B cell (primary cell): ENCODE data around the gene CCND3. TPM values are rescaled to one million over a fixed set of nuclear protein-coding genes. Genes with fewer than 3 reads are reported as not detected.

Experiments used
- ATAC-seq: fragments of 200-7000 bp; cut with Tn5 transposase; one replicate; pipeline ENCODE4 v1.10.0; 2021; ENCODE audit warnings: low read depth, mild to moderate bottlenecking, moderate number of reproducible peaks, moderate library complexity
- CTCF ChIA-PET: fragments of 350-600 bp; sonication (Branson Sonifier 250); formaldehyde crosslinking; loops from one replicate; lab custom pipeline; 2021; ENCODE audit warnings: antibody characterized with exemption, inconsistent platforms; lab: Charles Lee
- POLR2A ChIA-PET: fragments of 350-600 bp; sonication (Branson Sonifier 250); formaldehyde crosslinking; loops from one replicate; lab custom pipeline; 2021; ENCODE audit warnings: antibody characterized with exemption; lab: Charles Lee
- DNase-seq: peaks from one replicate; pipeline ENCODE4 v3.0.0; 2013
- H2AFZ ChIP-seq: 2 replicates; pipeline ENCODE4 v1.6.1; 2012; ENCODE audit warnings: mild to moderate bottlenecking, low read depth, low read length; ENCODE audit not compliant: insufficient read depth, poor library complexity, severe bottlenecking
- H3K27ac ChIP-seq, 2 donors: 1 replicate in 1 of 2; 2 replicates in 1 of 2; pipeline ENCODE4 v1.5.1; 2012 to 2013; ENCODE audit warnings: low read length in 2 of 2, mild to moderate bottlenecking in 2 of 2, moderate library complexity in 1 of 2
- H3K27me3 ChIP-seq, 4 experiments: fragments of 200-600 bp in 1 of 4; sonication (generic) in 1 of 4; replicated peaks in 1 of 4; 1 replicate in 2 of 4; 2 replicates in 2 of 4; pipeline versions ENCODE4 v1.6.1 to v1.7.0; 2013 to 2016; ENCODE audit warnings: low read length in 3 of 4, mild to moderate bottlenecking in 2 of 4, mixed read lengths in 1 of 4, moderate library complexity in 1 of 4; ENCODE audit not compliant: insufficient read depth in 4 of 4, control insufficient read depth in 3 of 4; ENCODE audit errors: control extremely low read depth in 1 of 4
- H3K36me3 ChIP-seq, 2 experiments: replicated peaks in 1 of 2; 1 replicate in 1 of 2; 2 replicates in 1 of 2; pipeline versions ENCODE4 v1.6.1 to v1.7.1; 2013; ENCODE audit warnings: low read length in 1 of 2; ENCODE audit not compliant: insufficient read depth in 2 of 2, control insufficient read depth in 1 of 2; ENCODE audit errors: control extremely low read depth in 1 of 2, extremely low read depth in 1 of 2
- H3K4me1 ChIP-seq, 2 donors: fragments of 200-600 bp in 1 of 2; sonication (generic) in 1 of 2; 1 replicate in 1 of 2; 2 replicates in 1 of 2; pipeline versions ENCODE4 v1.5.1 to v1.6.1; 2013 to 2017; ENCODE audit warnings: low read length in 2 of 2; ENCODE audit not compliant: control insufficient read depth in 2 of 2, insufficient read depth in 2 of 2
- H3K4me2 ChIP-seq: replicated peaks from 2 replicates; pipeline ENCODE3; 2012; ENCODE audit warnings: mild to moderate bottlenecking, low read depth, low read length; ENCODE audit not compliant: poor library complexity, severe bottlenecking
- H3K4me3 ChIP-seq, 5 experiments: fragments of 200-600 bp in 1 of 5; sonication (generic) in 1 of 5; 1 replicate in 3 of 5; 2 replicates in 2 of 5; pipeline versions ENCODE4 v1.5.1 to v1.7.0; 2011 to 2016; ENCODE audit warnings: low read length in 4 of 5, mild to moderate bottlenecking in 4 of 5, low read depth in 2 of 5, control low read depth in 1 of 5, moderate library complexity in 1 of 5; ENCODE audit not compliant: insufficient read depth in 1 of 5; ENCODE audit errors: control extremely low read depth in 1 of 5, extremely low read depth in 1 of 5
- H3K79me2 ChIP-seq: fragments of 200-600 bp; sonication (generic); one replicate; pipeline ENCODE4 v1.6.0; 2016; ENCODE audit warnings: low read length; ENCODE audit not compliant: control insufficient read depth, insufficient read depth
- H3K9ac ChIP-seq: fragments of 200-600 bp; sonication (generic); 2 replicates; pipeline ENCODE4 v1.6.1; 2017; ENCODE audit warnings: mild to moderate bottlenecking, low read length, moderate library complexity
- H3K9me3 ChIP-seq, 3 donors: one replicate each; pipeline versions ENCODE4 v1.6.1 to v1.7.1; 2013; ENCODE audit warnings: low read length in 2 of 3; ENCODE audit not compliant: control insufficient read depth in 2 of 3, insufficient read depth in 1 of 3; ENCODE audit errors: control extremely low read depth in 1 of 3
- H4K20me1 ChIP-seq: 2 replicates; pipeline ENCODE4 v1.6.0; 2012; ENCODE audit warnings: mild to moderate bottlenecking, low read length; ENCODE audit not compliant: insufficient read depth, control insufficient read depth, poor library complexity, severe bottlenecking
- H3K27ac Mint-ChIP-seq: one replicate; pipeline ENCODE4 v1.8.0; 2021; ENCODE audit warnings: mixed read lengths
- H3K27me3 Mint-ChIP-seq: one replicate; pipeline ENCODE4 v1.8.0; 2021; ENCODE audit warnings: mixed read lengths
- H3K4me1 Mint-ChIP-seq: one replicate; pipeline ENCODE4 v1.8.0; 2021; ENCODE audit warnings: mixed read lengths
- H3K4me3 Mint-ChIP-seq: one replicate; pipeline ENCODE4 v1.8.0; 2021; ENCODE audit warnings: mixed read lengths
- H3K9me3 Mint-ChIP-seq: one replicate; pipeline ENCODE4 v1.8.0; 2022; ENCODE audit warnings: mixed read lengths; ENCODE audit not compliant: insufficient read depth
- EZH2 ChIP-seq: IDR thresholded peaks from 2 replicates; pipeline ENCODE4 v1.6.1; 2012; ENCODE audit warnings: borderline replicate concordance, low read depth, mild to moderate bottlenecking, moderate library complexity, low read length; ENCODE audit not compliant: insufficient read depth, poor library complexity, severe bottlenecking
- WGBS: methylation state at CpG from one replicate; pipeline ENCODE4 v1.1.5; 2013; ENCODE audit warnings: missing lambda C conversion rate; ENCODE audit not compliant: insufficient coverage; 5-methylcytosine and 5-hydroxymethylcytosine counted together
- intact Hi-C: fragments of 100-400 bp; cut with micrococcal nuclease; formaldehyde crosslinking; loops from one replicate; pipeline ENCODE4 v1.10.0; 2022
- polyA plus RNA-seq: library from polyadenylated mRNA; depleted of rRNA; stranded (reverse); fragments of >200 nt; gene quantifications from 2 replicates; pipeline ENCODE4 v1.2.3, GENCODE V29; 2012
- small RNA-seq: library from RNA; depleted of rRNA; stranded (forward); fragments of <200 nt; gene quantifications from one replicate; pipeline ENCODE3, GENCODE V24; 2012; ENCODE audit warnings: low replicate concordance, low read depth; ENCODE audit not compliant: insufficient read length
- total RNA-seq, 2 donors: library from RNA; stranded (reverse); fragments of 120-200 nt in 1 of 2; gene quantifications; 1 replicate in 1 of 2; 2 replicates in 1 of 2; pipeline versions ENCODE4 v1.2.3 to v1.2.4, GENCODE V29; 2013 to 2022
- TF ChIP-seq, protein P1 (sequence below): fragments of 200-600 bp; IDR thresholded peaks from one replicate; pipeline ENCODE4 v1.8.0; 2022; ENCODE audit warnings: antibody characterized with exemption, mild to moderate bottlenecking

The CCND3 gene
- total and polyA plus RNA-seq, 2 donors (not counting 1 experiment from before 2014, with no cell fraction given) = 136 to 298 TPM

DNA sequence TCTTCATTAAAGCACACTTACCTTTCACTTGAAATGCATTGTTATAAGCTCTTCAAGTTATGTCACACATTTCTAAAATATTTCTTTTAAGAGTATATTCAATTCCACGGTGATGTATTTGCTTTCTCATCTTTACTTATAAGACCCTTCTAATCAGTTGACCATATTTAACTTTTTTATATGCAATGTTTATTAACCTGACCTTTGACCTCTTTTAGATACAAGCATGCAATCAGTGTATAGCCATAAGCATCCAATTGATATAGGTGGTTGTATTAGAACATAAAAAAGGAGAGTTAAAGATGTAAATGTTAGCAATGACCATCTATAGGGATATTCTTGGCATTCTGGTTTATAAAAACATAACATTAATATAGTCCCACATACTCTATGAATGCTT is 55.7 kb downstream of the CCND3 start:
- H4K20me1 ChIP-seq = no peaks in the 10 kb centered on the region
- no CpG with 5 or more reads among the region's 1 CpG for WGBS
- intact Hi-C loops = no loop called here
- TF ChIP-seq, protein P1, sequence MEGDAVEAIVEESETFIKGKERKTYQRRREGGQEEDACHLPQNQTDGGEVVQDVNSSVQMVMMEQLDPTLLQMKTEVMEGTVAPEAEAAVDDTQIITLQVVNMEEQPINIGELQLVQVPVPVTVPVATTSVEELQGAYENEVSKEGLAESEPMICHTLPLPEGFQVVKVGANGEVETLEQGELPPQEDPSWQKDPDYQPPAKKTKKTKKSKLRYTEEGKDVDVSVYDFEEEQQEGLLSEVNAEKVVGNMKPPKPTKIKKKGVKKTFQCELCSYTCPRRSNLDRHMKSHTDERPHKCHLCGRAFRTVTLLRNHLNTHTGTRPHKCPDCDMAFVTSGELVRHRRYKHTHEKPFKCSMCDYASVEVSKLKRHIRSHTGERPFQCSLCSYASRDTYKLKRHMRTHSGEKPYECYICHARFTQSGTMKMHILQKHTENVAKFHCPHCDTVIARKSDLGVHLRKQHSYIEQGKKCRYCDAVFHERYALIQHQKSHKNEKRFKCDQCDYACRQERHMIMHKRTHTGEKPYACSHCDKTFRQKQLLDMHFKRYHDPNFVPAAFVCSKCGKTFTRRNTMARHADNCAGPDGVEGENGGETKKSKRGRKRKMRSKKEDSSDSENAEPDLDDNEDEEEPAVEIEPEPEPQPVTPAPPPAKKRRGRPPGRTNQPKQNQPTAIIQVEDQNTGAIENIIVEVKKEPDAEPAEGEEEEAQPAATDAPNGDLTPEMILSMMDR = no peak
- TF ChIP-seq EZH2 = no peak
- H3K9me3 ChIP-seq = no peaks in the 10 kb centered on the region
- Mint-ChIP-seq H3K27me3 (no peaks in the 10 kb centered on the region), H3K4me3 (no peak overlapping the region), H3K27ac (no peak overlapping the region), H3K9me3 (no peaks in the 10 kb centered on the region), H3K4me1 (no peaks in the 10 kb centered on the region)
- H3K4me3 ChIP-seq = no peak overlapping the region
- H3K9ac ChIP-seq = no peak overlapping the region
- no peaks in the 10 kb centered on the region for H3K4me1 ChIP-seq
- no peak overlapping the region for H3K27ac ChIP-seq
- no peaks in the 10 kb centered on the region for H3K36me3 ChIP-seq
- H2AFZ ChIP-seq = no peak overlapping the region
- CTCF ChIA-PET = no interaction called here
- no peak for DNase-seq
- H3K27me3 ChIP-seq = no peaks in the 10 kb centered on the region
- H3K79me2 ChIP-seq = peaks cover 3% of the 10 kb centered on the region
- POLR2A ChIA-PET = no interaction called here
- H3K4me2 ChIP-seq = no peak overlapping the region
- no peak for ATAC-seq

GRCh38 chr6:41884957-41885356 is 56.7 kb downstream of the CCND3 start:
- H3K27ac ChIP-seq = no peak overlapping the region
- no peak overlapping the region for H3K4me3 ChIP-seq
- ATAC-seq = no peak
- H3K4me1 ChIP-seq = no peaks in the 10 kb centered on the region
- DNase-seq = no peak
- H3K27me3 Mint-ChIP-seq = no peaks in the 10 kb centered on the region
- no peaks in the 10 kb centered on the region for H3K4me1 Mint-ChIP-seq
- WGBS = 100% methylated on average over 1 of the region's 5 CpGs
- H3K79me2 ChIP-seq = peaks cover 3% of the 10 kb centered on the region
- intact Hi-C loops = no loop called here
- H4K20me1 ChIP-seq = no peaks in the 10 kb centered on the region
- TF ChIP-seq, protein P1 = no peak
- no peak for TF ChIP-seq EZH2
- H3K9ac ChIP-seq = no peak overlapping the region
- no peak overlapping the region for H3K27ac Mint-ChIP-seq
- ChIA-PET CTCF (no interaction called here), POLR2A (no interaction called here)
- no peaks in the 10 kb centered on the region for H3K27me3 ChIP-seq
- no peaks in the 10 kb centered on the region for H3K9me3 ChIP-seq
- no peaks in the 10 kb centered on the region for H3K9me3 Mint-ChIP-seq
- H3K4me2 ChIP-seq = no peak overlapping the region
- H3K36me3 ChIP-seq = no peaks in the 10 kb centered on the region
- no peak overlapping the region for H3K4me3 Mint-ChIP-seq
- H2AFZ ChIP-seq = no peak overlapping the region

Small RNAs within 50 kb of the gene (small RNA-seq; reads per million reads assigned to genes)
- not detected for gene RF00019

Other genes starting within 250 kb of the CCND3 start
- gene TFEB, start 206.2 kb downstream of the CCND3 start, total RNA-seq = 147 and 148 TPM in 2 replicates
- gene TFEB, start 206.2 kb downstream of the CCND3 start, polyA plus RNA-seq = 77.4 and 113 TPM in 2 replicates
- gene PGC, start 194.4 kb downstream of the CCND3 start, total RNA-seq = not detected in 2 replicates
- gene PGC, start 194.4 kb downstream of the CCND3 start, polyA plus RNA-seq = not detected in 2 replicates
- 8.6 and 9.8 TPM in 2 replicates for gene FRS3, start 161.9 kb downstream of the CCND3 start, total RNA-seq
- gene FRS3, start 161.9 kb downstream of the CCND3 start, polyA plus RNA-seq = 8.7 and 12.0 TPM in 2 replicates
- gene PRICKLE4, start 161.0 kb downstream of the CCND3 start, total RNA-seq = not detected in 2 replicates
- gene PRICKLE4, start 161.0 kb downstream of the CCND3 start, polyA plus RNA-seq = 0.60 and 0.75 TPM in 2 replicates
- 117 and 130 TPM in 2 replicates for gene TOMM6, start 154.1 kb downstream of the CCND3 start, total RNA-seq
- 167 and 239 TPM in 2 replicates for gene TOMM6, start 154.1 kb downstream of the CCND3 start, polyA plus RNA-seq
- 7.5 and 9.9 TPM in 2 replicates for gene USP49, start 46.4 kb downstream of the CCND3 start, total RNA-seq
- 2.6 and 3.2 TPM in 2 replicates for gene USP49, start 46.4 kb downstream of the CCND3 start, polyA plus RNA-seq
- gene MED20, start 20.7 kb downstream of the CCND3 start, total RNA-seq = 18.2 and 24.2 TPM in 2 replicates
- 4.6 and 5.3 TPM in 2 replicates for gene MED20, start 20.7 kb downstream of the CCND3 start, polyA plus RNA-seq
- gene BYSL, start 20.3 kb downstream of the CCND3 start, total RNA-seq = 10.5 and 11.1 TPM in 2 replicates
- 5.8 and 6.0 TPM in 2 replicates for gene BYSL, start 20.3 kb downstream of the CCND3 start, polyA plus RNA-seq
- gene TAF8, start 108.7 kb upstream of the CCND3 start, total RNA-seq = 62.1 and 67.0 TPM in 2 replicates
- gene TAF8, start 108.7 kb upstream of the CCND3 start, polyA plus RNA-seq = 24.3 and 30.6 TPM in 2 replicates
- 0.05 TPM in 1 of 2 replicates, not detected in the other for gene C6orf132, start 200.8 kb upstream of the CCND3 start, total RNA-seq
- gene C6orf132, start 200.8 kb upstream of the CCND3 start, polyA plus RNA-seq = not detected in 2 replicates
- not detected in 2 replicates for gene GUCA1A, start 231.6 kb upstream of the CCND3 start, total RNA-seq
- not detected in 2 replicates for gene GUCA1A, start 231.6 kb upstream of the CCND3 start, polyA plus RNA-seq